Sigmoid colon (tissue), 4 donors: ENCODE measurements around the gene PRDX6.

ENCODE experiments used
- CTCF ChIP-seq, 4 experiments: fragments of 450-650 bp in 3 of 4; fragments of 200-600 bp in 1 of 4; IDR thresholded peaks; one replicate each; pipeline ENCODE4 v1.5.1; 2016 to 2019; ENCODE audit warnings: antibody characterized with exemption in 4 of 4, mild to moderate bottlenecking in 3 of 4, moderate library complexity in 2 of 4
- EP300 ChIP-seq, 4 donors: sonication (generic); formaldehyde crosslinking; IDR thresholded peaks; one replicate each; pipeline ENCODE4 v1.6.1; 2017; ENCODE audit warnings: antibody characterized with exemption in 4 of 4
- POLR2A ChIP-seq, 2 donors: fragments of 450-650 bp; IDR thresholded peaks; one replicate each; pipeline ENCODE4 v1.6.1; 2016; ENCODE audit warnings: antibody characterized with exemption in 2 of 2, mild to moderate bottlenecking in 2 of 2, moderate library complexity in 2 of 2

- TF ChIP-seq CTCF (IDR thresholded peaks at IDR 0.05) = no peak
- no peak for TF ChIP-seq POLR2A (IDR thresholded peaks at IDR 0.05)
- no peak for TF ChIP-seq EP300 (IDR thresholded peaks at IDR 0.05)
Measured at GRCh38 chr1:173482683-173483082, 5.5 kb downstream of the PRDX6 start.
